VCaP (cell line): ENCODE data around the gene RBM47.

Experiments
- H3K27ac ChIP-seq: fragments of 450-650 bp; 2 replicates; pipeline ENCODE4 v1.5.1; 2017
- TF ChIP-seq, protein P1 (sequence below): fragments of 450-650 bp; conservative IDR thresholded peaks from 2 replicates; pipeline ENCODE4 v1.5.1; 2017; ENCODE audit warnings: mild to moderate bottlenecking, moderate library complexity

The RBM47 gene

DNA sequence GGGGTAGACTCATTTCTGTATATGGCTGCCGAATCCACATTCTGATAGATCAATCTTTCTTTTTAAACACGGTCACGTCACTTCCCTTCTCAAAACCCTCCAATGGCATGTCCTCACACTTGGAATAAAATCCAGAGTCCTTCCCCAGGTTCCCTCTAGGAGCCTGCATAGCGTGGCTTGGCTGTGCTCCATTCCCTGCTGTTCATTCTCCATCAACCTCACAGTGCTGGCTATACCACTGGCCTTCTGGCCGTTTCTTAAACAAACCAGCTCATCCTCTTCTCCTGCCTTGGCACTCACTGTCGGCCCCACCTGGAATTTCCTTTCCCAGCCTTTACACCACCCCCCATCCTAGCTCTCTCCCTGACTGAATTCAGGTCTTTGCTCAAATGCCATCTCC, 77.1 kb downstream of the RBM47 start:
- TF ChIP-seq, protein P1, sequence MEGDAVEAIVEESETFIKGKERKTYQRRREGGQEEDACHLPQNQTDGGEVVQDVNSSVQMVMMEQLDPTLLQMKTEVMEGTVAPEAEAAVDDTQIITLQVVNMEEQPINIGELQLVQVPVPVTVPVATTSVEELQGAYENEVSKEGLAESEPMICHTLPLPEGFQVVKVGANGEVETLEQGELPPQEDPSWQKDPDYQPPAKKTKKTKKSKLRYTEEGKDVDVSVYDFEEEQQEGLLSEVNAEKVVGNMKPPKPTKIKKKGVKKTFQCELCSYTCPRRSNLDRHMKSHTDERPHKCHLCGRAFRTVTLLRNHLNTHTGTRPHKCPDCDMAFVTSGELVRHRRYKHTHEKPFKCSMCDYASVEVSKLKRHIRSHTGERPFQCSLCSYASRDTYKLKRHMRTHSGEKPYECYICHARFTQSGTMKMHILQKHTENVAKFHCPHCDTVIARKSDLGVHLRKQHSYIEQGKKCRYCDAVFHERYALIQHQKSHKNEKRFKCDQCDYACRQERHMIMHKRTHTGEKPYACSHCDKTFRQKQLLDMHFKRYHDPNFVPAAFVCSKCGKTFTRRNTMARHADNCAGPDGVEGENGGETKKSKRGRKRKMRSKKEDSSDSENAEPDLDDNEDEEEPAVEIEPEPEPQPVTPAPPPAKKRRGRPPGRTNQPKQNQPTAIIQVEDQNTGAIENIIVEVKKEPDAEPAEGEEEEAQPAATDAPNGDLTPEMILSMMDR = no peak
- peak overlapping the region; percentile 88 for H3K27ac ChIP-seq

DNA sequence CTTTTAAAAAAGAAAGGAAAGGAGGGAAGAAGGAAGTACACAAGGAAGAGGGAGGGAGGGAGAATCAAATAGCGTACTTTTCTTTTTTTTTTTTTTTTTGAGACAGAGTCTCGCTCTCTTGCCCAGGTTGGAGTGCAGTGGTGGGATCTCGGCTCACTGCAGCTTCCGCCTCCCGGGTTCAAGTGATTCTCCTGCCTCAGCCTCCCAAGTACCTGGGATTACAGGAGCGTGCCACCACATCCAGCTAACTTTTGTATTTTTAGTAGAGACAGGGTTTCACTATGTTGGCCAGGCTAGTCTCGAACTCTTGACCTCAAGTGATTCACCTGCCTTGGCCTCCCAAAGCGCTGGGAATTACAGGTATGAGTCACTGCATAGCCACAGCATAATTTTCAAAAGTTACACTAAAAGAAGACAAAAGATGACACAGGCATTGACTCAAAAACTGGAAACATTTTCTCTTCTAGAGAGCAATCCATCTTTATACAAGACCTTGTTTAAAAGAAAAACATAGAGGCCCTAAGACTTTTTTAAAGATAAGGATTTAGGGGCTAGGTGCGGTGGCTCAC, 78.0 kb downstream of the RBM47 start:
- peak overlapping the region; percentile 88 for H3K27ac ChIP-seq

DNA sequence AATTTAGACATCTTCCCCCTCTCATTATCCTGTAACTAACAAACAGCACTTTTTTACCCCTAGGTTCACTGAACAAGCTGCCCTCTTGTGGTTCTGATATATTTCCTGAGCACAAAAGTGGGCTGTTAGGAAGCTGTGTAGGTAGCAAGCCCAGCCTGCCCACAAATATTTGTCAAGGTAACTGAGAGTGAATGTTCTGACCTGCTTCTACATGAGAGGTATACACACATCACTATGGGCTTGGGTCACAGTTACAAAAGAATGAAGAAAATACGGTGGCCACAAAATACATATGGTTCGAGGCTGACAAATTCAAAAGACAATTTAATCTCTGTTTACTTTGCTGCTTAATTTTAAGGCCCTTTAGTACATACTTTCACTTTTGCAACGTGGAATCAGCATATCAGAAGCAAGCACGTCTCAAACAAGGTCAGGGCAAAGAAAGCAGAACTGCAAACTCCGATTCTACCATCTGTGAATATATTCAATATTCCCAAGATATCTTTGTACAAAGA, 78.7 kb downstream of the RBM47 start:
- TF ChIP-seq, protein P1 = peak; percentile 79
- peak overlapping the region; percentile 88 for H3K27ac ChIP-seq

DNA sequence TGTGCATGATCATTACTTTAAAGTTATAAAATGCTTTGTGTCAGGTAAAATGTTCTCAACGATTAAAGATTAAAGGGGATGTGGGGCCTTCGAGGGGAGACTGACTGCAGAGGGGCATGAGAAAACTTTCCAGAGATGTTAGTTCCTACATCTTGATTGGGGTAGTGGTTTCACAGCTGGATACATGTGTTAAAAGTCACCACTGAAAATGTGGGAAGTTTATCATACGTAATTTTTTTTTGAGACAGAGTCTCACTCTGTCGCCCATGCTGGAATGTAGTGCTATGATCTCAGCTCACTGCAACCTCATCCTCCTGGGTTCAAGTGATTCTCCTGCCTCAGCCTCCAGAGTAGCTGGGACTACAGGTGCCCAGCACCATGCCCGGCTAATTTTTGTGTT, 79.5 kb downstream of the RBM47 start:
- peak overlapping the region; percentile 88 for H3K27ac ChIP-seq
- TF ChIP-seq, protein P1 = no peak

DNA sequence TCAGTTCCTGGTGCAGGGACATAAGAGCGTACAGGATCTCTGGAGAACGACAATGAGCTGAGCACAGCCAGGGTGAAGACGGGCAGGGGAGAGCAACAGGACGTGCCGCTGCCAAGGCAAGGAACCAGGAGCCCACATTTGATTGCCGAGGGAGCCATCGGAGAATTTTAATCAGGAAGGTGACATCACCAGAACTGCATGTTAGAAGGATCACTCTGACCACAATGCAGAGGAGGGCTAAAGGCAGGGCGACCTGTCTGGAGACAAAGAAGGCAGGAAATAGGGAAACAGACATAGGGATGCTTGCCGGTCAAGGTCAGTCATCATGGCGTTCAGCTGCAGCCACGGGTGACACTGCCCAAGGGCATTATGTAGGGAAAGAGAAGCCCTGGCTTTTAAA, 81.4 kb downstream of the RBM47 start:
- peak overlapping the region; percentile 88 for H3K27ac ChIP-seq
- TF ChIP-seq, protein P1 = no peak

DNA sequence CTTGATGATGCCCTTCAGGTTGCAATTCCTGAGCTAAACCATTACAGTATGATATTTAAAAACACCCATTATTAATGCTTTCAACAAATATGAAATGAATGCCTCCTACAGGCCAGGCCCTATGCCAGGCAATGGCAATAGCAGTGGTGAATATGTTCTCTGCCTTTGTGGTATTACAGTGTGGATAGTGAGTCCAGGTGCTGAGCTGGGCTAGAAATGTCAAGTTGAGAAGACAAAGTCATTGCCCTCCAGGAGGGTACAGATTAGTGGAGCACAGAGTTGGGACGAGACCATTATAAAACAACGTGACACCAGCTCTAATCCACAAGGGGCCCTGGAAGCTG, 81.9 kb downstream of the RBM47 start:
- peak overlapping the region; percentile 88 for H3K27ac ChIP-seq
- TF ChIP-seq, protein P1 = no peak

DNA sequence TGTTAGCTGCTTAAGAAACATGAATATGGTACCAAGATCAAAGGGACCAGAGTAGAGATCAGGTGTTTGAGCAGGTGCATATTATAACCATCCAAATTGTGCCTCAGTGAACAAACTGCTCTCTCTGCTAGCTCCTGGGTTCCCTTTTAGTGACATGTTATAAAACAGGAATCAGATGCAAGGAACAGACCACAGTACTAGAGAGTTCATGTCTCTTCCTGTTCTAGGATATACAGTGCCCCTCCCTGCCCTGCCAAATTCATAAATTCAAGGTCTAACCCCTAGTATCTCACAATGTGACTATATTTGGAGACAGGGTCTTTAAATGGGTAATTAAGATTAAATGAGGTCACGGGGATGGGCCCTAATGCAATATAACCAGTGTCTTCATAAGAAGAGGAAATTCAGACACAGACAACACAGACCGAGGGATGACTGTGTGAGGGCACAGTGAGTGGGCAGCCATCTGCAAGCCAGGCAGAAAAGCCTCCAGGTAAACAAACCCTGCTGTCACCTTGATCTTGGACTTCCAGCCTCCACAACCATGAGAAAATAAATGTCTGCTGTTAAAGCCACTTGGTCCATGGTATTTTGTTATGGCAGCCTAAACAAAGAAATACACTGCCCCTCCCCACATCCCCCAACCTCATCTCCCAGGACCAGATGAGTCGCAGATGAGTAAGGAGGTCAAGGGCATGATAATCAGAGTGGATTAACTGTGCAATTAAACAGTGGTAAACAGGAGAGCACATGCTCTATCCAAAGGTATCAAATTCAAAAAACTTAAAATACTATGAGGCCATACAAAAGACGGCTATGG, 82.5 kb downstream of the RBM47 start:
- TF ChIP-seq, protein P1 = no peak
- peak overlapping the region; percentile 88 for H3K27ac ChIP-seq

DNA sequence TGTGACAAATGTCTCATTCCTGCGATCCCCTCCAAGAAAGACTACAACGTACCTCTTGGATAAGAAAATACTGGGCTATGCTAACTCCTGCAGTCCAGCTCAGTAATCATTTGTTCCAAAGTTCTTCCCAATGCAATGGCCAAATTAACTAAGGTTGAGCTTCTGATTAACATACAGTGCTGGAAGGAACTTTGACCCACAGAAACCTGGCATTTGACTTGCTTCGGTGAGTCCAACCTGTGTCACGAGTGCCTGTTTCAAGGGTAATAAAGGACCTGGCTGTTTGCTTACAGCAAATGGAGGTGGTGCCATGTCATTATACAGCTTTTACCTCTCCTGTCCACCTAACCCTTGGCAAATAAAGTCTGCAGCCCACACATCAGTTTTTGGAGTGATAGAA, 83.2 kb downstream of the RBM47 start:
- peak overlapping the region; percentile 88 for H3K27ac ChIP-seq

DNA sequence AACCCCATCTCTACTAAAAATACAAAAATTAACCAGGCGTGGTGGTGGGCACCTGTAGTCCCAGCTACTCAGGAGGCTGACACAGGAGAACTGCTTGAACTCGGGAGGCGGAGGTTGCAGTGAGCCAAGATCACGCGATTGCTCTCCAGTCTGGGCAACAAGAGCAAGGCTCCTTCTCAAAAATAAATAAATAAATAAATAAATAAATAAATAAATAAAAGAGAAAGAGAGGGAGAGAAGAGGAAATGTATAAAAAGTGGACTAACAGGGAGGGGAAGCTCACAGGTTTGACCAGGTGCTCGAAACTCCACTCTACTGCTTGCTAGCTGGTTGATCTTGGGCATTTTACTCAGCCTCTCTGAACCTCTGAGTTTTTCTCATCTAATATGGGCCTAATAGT, 84.2 kb downstream of the RBM47 start:
- peak overlapping the region; percentile 88; the same call in 1 of the 2 replicates for H3K27ac ChIP-seq

More for the DNA sequence above, 83.2 kb downstream of the RBM47 start:
- TF ChIP-seq, protein P1 = no peak
